ENCODE data around the gene MNT. TPM values are rescaled to one million over a fixed set of nuclear protein-coding genes. Genes with fewer than 3 reads are reported as not detected.

MNT gene
- polyA plus RNA-seq, 1 experiment: 3.1 TPM

DNA sequence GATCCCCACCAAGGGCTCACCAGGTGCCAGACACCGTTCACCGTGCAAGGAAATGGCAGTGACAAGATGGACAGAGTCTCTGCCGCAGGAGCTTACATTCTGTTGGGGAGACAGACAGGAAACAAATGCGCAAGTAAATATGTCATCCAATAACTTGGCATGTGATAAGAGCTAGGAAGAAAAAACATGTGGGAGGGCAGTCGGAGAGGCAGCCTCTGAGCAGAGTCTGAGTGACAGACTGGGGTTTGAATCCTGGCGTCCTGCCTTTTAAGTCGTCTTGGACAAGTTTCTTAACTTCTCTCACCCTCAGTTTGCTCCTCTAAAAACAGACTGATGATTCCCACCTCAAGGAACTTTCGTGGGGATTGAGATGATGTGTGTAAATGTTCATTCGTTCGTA, 56.3 kb downstream of the MNT start:
- H3K36me3 ChIP-seq (ENCODE audit: control insufficient read depth, insufficient read depth, low read length): peaks cover 4% of the 10 kb centered on the region; the same call in 1 of the 2 replicates
- H3K27me3 ChIP-seq (ENCODE audit: control insufficient read depth, insufficient read depth, low read length): no peaks in the 10 kb centered on the region
- no peak for TF ChIP-seq CTCF (IDR thresholded peaks at IDR 0.05; ENCODE audit: insufficient read depth, low read depth, low read length)
- DNase-seq (ENCODE audit: low read depth): no peak
- CTCF ChIA-PET: no interaction called here
- H3K4me3 ChIP-seq (ENCODE audit: low read depth, low read length): no peak overlapping the region
- POLR2A ChIA-PET: no interaction called here

GRCh38 chr17:2343421-2343820, 57.4 kb downstream of the MNT start:
- Histone ChIP-seq H3K4me3 (ENCODE audit: low read depth, low read length) (no peak overlapping the region), H3K36me3 (ENCODE audit: control insufficient read depth, insufficient read depth, low read length) (peaks cover 4% of the 10 kb centered on the region; the same call in 1 of the 2 replicates), H3K27me3 (ENCODE audit: control insufficient read depth, insufficient read depth, low read length) (no peaks in the 10 kb centered on the region)
- CTCF ChIA-PET: no interaction called here
- DNase-seq (ENCODE audit: low read depth): no peak
- POLR2A ChIA-PET: no interaction called here
- no peak for TF ChIP-seq CTCF (IDR thresholded peaks at IDR 0.05; ENCODE audit: insufficient read depth, low read depth, low read length)

DNA sequence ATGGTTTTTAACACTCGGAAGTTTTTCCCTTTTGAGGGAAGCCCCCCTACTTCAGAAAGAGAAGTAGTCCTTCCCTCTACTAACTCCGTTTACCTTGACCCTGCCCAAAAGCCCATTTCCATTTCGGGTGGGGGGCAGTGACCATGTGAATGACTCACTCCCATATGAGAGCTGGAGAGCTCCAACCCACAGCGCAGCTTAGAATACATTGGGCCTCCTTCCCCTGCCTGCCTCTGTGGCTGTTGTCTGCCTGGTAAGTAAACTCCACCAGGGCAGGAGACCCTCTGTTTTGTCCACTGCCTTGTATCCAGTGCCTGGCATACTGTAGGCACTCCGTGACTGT, 62.6 kb downstream of the MNT start:
- Histone ChIP-seq H3K4me3 (ENCODE audit: low read depth, low read length) (peak overlapping the region; percentile 69), H3K36me3 (ENCODE audit: control insufficient read depth, insufficient read depth, low read length) (peaks cover 1% of the 10 kb centered on the region; the same call in 1 of the 2 replicates), H3K27me3 (ENCODE audit: control insufficient read depth, insufficient read depth, low read length) (no peaks in the 10 kb centered on the region)
- no peak for TF ChIP-seq CTCF (IDR thresholded peaks at IDR 0.05; ENCODE audit: insufficient read depth, low read depth, low read length)
- ChIA-PET CTCF (interaction anchor here (0.9 to 3.1 kb wide), 2 partner anchors 8 to 15 kb away, joined by 3 to 22 read pairs; no protein-coding TSS in a partner anchor), POLR2A (interaction anchor here (0.6 to 0.7 kb wide), 2 partner anchors 10 to 255 kb away, joined by 4 to 8 read pairs; partner anchors contain the start of gene PAFAH1B1)
- no peak for DNase-seq (ENCODE audit: low read depth)

- ChIA-PET CTCF (interaction anchor here (0.9 to 3.1 kb wide), 3 partner anchors 9 to 16 kb away, joined by 3 to 22 read pairs (median 3); no protein-coding TSS in a partner anchor), POLR2A (interaction anchor here (0.6 to 0.7 kb wide), 2 partner anchors 10 to 256 kb away, joined by 4 to 8 read pairs; partner anchors contain the start of gene PAFAH1B1)
- no peaks in the 10 kb centered on the region for H3K27me3 ChIP-seq (ENCODE audit: control insufficient read depth, insufficient read depth, low read length)
- no peak for DNase-seq (ENCODE audit: low read depth)
- TF ChIP-seq CTCF (IDR thresholded peaks at IDR 0.05; ENCODE audit: insufficient read depth, low read depth, low read length): no peak
- H3K4me3 ChIP-seq (ENCODE audit: low read depth, low read length): peak overlapping the region; percentile 69
- 0 out of 2 replicates have a peak, but pooled peaks cover 3% of the 10 kb centered on the region for H3K36me3 ChIP-seq (ENCODE audit: control insufficient read depth, insufficient read depth, low read length)
Measured at GRCh38 chr17:2337544-2338314, 63.1 kb downstream of the MNT start.

DNA sequence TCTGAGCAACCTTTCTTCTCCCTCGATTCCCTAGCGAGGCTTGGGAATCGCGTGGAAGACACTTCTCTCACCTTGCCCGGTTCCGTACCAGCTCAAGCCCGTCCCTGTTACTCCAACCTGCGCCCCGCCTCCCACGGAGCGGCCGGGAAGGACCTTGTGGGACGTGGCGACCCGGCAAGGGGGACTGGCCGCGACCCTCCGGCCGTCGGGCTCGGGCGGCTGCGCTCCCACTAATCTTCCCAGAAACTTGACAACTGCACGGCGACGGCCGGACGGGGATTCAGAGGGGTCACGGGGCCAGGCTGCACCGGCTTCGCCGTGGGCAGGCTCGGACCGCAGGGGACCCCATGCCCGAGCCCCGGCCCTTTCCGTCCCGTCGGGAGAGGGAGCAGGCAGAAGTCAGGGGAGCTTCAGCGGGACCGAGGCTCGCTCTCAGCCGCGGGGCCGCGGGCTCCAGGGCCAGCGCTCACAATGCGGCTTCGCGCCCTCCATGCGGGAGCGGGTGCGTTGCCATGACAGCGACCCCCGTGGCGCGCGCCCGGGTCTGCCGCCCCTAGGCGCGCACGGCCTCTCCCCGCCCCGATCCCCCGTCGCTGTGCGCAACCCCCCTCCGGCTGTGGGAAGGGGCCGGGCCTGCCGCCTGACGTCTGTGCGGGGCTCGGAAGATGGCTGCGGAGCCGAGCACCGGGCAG, 63.9 kb downstream of the MNT start, which contains the start of gene SGSM2:
SGSM2 (plus strand) TSS at position 650 of the 692 bp plus-strand sequence. CDS start 188 bp downstream, outside the sequence.
- CTCF ChIA-PET: interaction anchor here (0.6 to 2.1 kb wide), 11 partner anchors 9 to 284 kb away, joined by 3 to 10 read pairs (median 3); partner anchors contain the start of gene HIC1
- no peak for DNase-seq (ENCODE audit: low read depth)
- Histone ChIP-seq H3K27me3 (ENCODE audit: control insufficient read depth, insufficient read depth, low read length) (no peaks in the 10 kb centered on the region), H3K4me3 (ENCODE audit: low read depth, low read length) (peak within 1 kb of the TSS; percentile 69), H3K36me3 (ENCODE audit: control insufficient read depth, insufficient read depth, low read length) (0 out of 2 replicates have a peak, but pooled peaks cover 3% of the 10 kb centered on the region)
- POLR2A ChIA-PET: no interaction called here
- no peak for TF ChIP-seq CTCF (IDR thresholded peaks at IDR 0.05; ENCODE audit: insufficient read depth, low read depth, low read length)

Measured in BJ (cell line).